Mononuclear cell (primary cell): Measurements from ENCODE around the gene SMARCA1. TPM values are rescaled to one million over a fixed set of nuclear protein-coding genes. Genes with fewer than 3 reads are reported as not detected.
"Not testable (repeated sequence)": the region's sequence is repeated elsewhere in the genome, so short reads cannot be mapped to it uniquely, and the experiment has no call there.

ENCODE experiments used
- H3K27me3 ChIP-seq: 2 replicates; pipeline ENCODE4 v1.6.0; 2011; ENCODE audit warnings: low read length, control low read depth; ENCODE audit not compliant: insufficient read depth
- H3K4me1 ChIP-seq: 2 replicates; pipeline ENCODE4 v1.5.1; 2011; ENCODE audit warnings: mild to moderate bottlenecking, low read length, control low read depth; ENCODE audit not compliant: insufficient read depth
- H3K4me3 ChIP-seq: 2 replicates; pipeline ENCODE4 v1.5.1; 2011; ENCODE audit warnings: mild to moderate bottlenecking, low read length, moderate library complexity
- H3K9me3 ChIP-seq: 2 replicates; pipeline ENCODE4 v1.5.1; 2011; ENCODE audit warnings: low read depth, mild to moderate bottlenecking, control low read depth, low read length
- total RNA-seq: library from RNA; depleted of rRNA; stranded (reverse); fragments of >200 nt; gene quantifications from one replicate; pipeline ENCODE4 v1.2.3, GENCODE V29; 2012

SMARCA1 gene
- total RNA-seq = 0.73 TPM

- peaks cover 13% of the 10 kb centered on the region for H3K27me3 ChIP-seq
- H3K4me3 ChIP-seq = peak within 1 kb of the TSS; percentile 32
- no peaks in the 10 kb centered on the region for H3K9me3 ChIP-seq
- H3K4me1 ChIP-seq = no peaks in the 10 kb centered on the region
Measured at GRCh38 chrX:129523079-129523911, at the start of gene SMARCA1. SMARCA1 (minus strand) TSS chrX:129523490; CDS start chrX:129523370, 120 bp downstream.

- H3K4me1 ChIP-seq = no peaks in the 10 kb centered on the region
- no peaks in the 10 kb centered on the region for H3K9me3 ChIP-seq
- no peak overlapping the region for H3K4me3 ChIP-seq
- no peaks in the 10 kb centered on the region for H3K27me3 ChIP-seq
Measured at GRCh38 chrX:129572422-129572821, 49.1 kb upstream of the SMARCA1 start.

GRCh38 chrX:129568349-129568748 lies 45.1 kb upstream of the SMARCA1 start:
- H3K4me1 ChIP-seq = peaks cover 4% of the 10 kb centered on the region
- H3K9me3 ChIP-seq = no peaks in the 10 kb centered on the region
- no peaks in the 10 kb centered on the region for H3K27me3 ChIP-seq
- no peak overlapping the region for H3K4me3 ChIP-seq

- Histone ChIP-seq H3K4me3 (no peak overlapping the region), H3K9me3 (no peaks in the 10 kb centered on the region), H3K27me3 (no peaks in the 10 kb centered on the region), H3K4me1 (peaks cover 4% of the 10 kb centered on the region)
Measured at GRCh38 chrX:129566073-129566472, 42.8 kb upstream of the SMARCA1 start.

GRCh38 chrX:129565046-129565650 lies 41.9 kb upstream of the SMARCA1 start:
- H3K9me3 ChIP-seq = no peaks in the 10 kb centered on the region
- no peak overlapping the region for H3K4me3 ChIP-seq
- H3K27me3 ChIP-seq = no peaks in the 10 kb centered on the region

GRCh38 chrX:129564345-129564744 lies 41.1 kb upstream of the SMARCA1 start:
- H3K9me3 ChIP-seq, H3K27me3 ChIP-seq, H3K4me1 ChIP-seq, H3K4me3 ChIP-seq: not testable (repeated sequence)

More at GRCh38 chrX:129565046-129565650, 41.9 kb upstream of the SMARCA1 start:
- H3K4me1 ChIP-seq = peaks cover 4% of the 10 kb centered on the region

GRCh38 chrX:129561453-129561852 lies 38.2 kb upstream of the SMARCA1 start:
- no peaks in the 10 kb centered on the region for H3K9me3 ChIP-seq
- H3K4me3 ChIP-seq = no peak overlapping the region
- H3K4me1 ChIP-seq = peaks cover 4% of the 10 kb centered on the region
- H3K27me3 ChIP-seq = no peaks in the 10 kb centered on the region

GRCh38 chrX:129559783-129560182 lies 36.5 kb upstream of the SMARCA1 start:
- H3K27me3 ChIP-seq = no peaks in the 10 kb centered on the region
- H3K9me3 ChIP-seq = no peaks in the 10 kb centered on the region
- no peaks in the 10 kb centered on the region for H3K4me1 ChIP-seq
- H3K4me3 ChIP-seq = no peak overlapping the region

- Histone ChIP-seq H3K27me3 (no peaks in the 10 kb centered on the region), H3K9me3 (no peaks in the 10 kb centered on the region), H3K4me3 (no peak overlapping the region), H3K4me1 (peaks cover 14% of the 10 kb centered on the region)
Measured at GRCh38 chrX:129557844-129558480, 34.7 kb upstream of the SMARCA1 start.

- Histone ChIP-seq H3K27me3 (no peaks in the 10 kb centered on the region), H3K9me3 (no peaks in the 10 kb centered on the region), H3K4me3 (no peak overlapping the region), H3K4me1 (peaks cover 14% of the 10 kb centered on the region)
Measured at GRCh38 chrX:129556806-129557315, 33.6 kb upstream of the SMARCA1 start.

GRCh38 chrX:129554816-129555215 lies 31.5 kb upstream of the SMARCA1 start:
- H3K27me3 ChIP-seq, H3K9me3 ChIP-seq, H3K4me3 ChIP-seq: not testable (repeated sequence)
- H3K4me1 ChIP-seq = peaks cover 14% of the 10 kb centered on the region

GRCh38 chrX:129553619-129554288 lies 30.5 kb upstream of the SMARCA1 start:
- Histone ChIP-seq H3K4me3 (no peak overlapping the region), H3K27me3 (no peaks in the 10 kb centered on the region), H3K9me3 (no peaks in the 10 kb centered on the region), H3K4me1 (peaks cover 14% of the 10 kb centered on the region)

- Histone ChIP-seq H3K9me3 (no peaks in the 10 kb centered on the region), H3K4me3 (no peak overlapping the region), H3K4me1 (peaks cover 10% of the 10 kb centered on the region), H3K27me3 (no peaks in the 10 kb centered on the region)
Measured at GRCh38 chrX:129549124-129549523, 25.8 kb upstream of the SMARCA1 start.

- Histone ChIP-seq H3K27me3 (no peaks in the 10 kb centered on the region), H3K4me1 (peaks cover 6% of the 10 kb centered on the region), H3K9me3 (no peaks in the 10 kb centered on the region), H3K4me3 (no peak overlapping the region)
Measured at GRCh38 chrX:129545408-129545807, 22.1 kb upstream of the SMARCA1 start.

- Histone ChIP-seq H3K4me3 (no peak overlapping the region), H3K9me3 (no peaks in the 10 kb centered on the region), H3K27me3 (no peaks in the 10 kb centered on the region), H3K4me1 (peaks cover 6% of the 10 kb centered on the region)
Measured at GRCh38 chrX:129544780-129545179, 21.5 kb upstream of the SMARCA1 start.
